HG02938 (cell line): ENCODE results near the gene PIP4K2C.
"Not testable (repeated sequence)": the region's sequence is repeated elsewhere in the genome, so short reads cannot be mapped to it uniquely, and the experiment has no call there.

ENCODE experiments used
- ATAC-seq: cut with Tn5 transposase; IDR thresholded peaks from one replicate; pipeline ENCODE4 v1.9.1; 2021; ENCODE audit warnings: mild to moderate bottlenecking, moderate library complexity; ENCODE audit not compliant: unreplicated experiment

Gene PIP4K2C

GRCh38 chr12:57607958-57608663, 17.1 kb downstream of the PIP4K2C start:
- no peak for ATAC-seq

- no peak for ATAC-seq
Measured at GRCh38 chr12:57609101-57609780, 18.2 kb downstream of the PIP4K2C start.

GRCh38 chr12:57609781-57610553, 19.0 kb downstream of the PIP4K2C start:
- no peak for ATAC-seq

- no peak for ATAC-seq
Measured at GRCh38 chr12:57610554-57611107, 19.6 kb downstream of the PIP4K2C start.

GRCh38 chr12:57611108-57611826, 20.3 kb downstream of the PIP4K2C start, which contains the start of gene ARHGEF25:
TSS of gene ARHGEF25 (plus strand) at chr12:57611435. CDS start at chr12:57611895, 460 bp downstream.
- ATAC-seq, result no peak

GRCh38 chr12:57611827-57612710, 21.1 kb downstream of the PIP4K2C start:
- no peak for ATAC-seq

- ATAC-seq, result no peak
Measured at GRCh38 chr12:57612711-57613426, 21.9 kb downstream of the PIP4K2C start.

GRCh38 chr12:57613427-57614109, 22.6 kb downstream of the PIP4K2C start:
- ATAC-seq, result no peak

GRCh38 chr12:57614178-57614947, 23.4 kb downstream of the PIP4K2C start:
- peak; percentile 49 for ATAC-seq

GRCh38 chr12:57614948-57615500, 24.0 kb downstream of the PIP4K2C start:
- no peak for ATAC-seq

GRCh38 chr12:57615637-57616036, 24.6 kb downstream of the PIP4K2C start:
- no peak for ATAC-seq

GRCh38 chr12:57616383-57617101, 25.6 kb downstream of the PIP4K2C start:
- ATAC-seq, result no peak

- ATAC-seq, result no peak
Measured at GRCh38 chr12:57617942-57618341, 26.9 kb downstream of the PIP4K2C start.

- not testable (repeated sequence) for ATAC-seq
Measured at GRCh38 chr12:57618431-57618830, 27.4 kb downstream of the PIP4K2C start.

GRCh38 chr12:57618966-57619433, 28.0 kb downstream of the PIP4K2C start:
- ATAC-seq, result no peak

GRCh38 chr12:57619434-57620244, 28.6 kb downstream of the PIP4K2C start:
- ATAC-seq, result no peak
